ENCODE results near the gene TMPRSS6.

TMPRSS6 gene

DNA sequence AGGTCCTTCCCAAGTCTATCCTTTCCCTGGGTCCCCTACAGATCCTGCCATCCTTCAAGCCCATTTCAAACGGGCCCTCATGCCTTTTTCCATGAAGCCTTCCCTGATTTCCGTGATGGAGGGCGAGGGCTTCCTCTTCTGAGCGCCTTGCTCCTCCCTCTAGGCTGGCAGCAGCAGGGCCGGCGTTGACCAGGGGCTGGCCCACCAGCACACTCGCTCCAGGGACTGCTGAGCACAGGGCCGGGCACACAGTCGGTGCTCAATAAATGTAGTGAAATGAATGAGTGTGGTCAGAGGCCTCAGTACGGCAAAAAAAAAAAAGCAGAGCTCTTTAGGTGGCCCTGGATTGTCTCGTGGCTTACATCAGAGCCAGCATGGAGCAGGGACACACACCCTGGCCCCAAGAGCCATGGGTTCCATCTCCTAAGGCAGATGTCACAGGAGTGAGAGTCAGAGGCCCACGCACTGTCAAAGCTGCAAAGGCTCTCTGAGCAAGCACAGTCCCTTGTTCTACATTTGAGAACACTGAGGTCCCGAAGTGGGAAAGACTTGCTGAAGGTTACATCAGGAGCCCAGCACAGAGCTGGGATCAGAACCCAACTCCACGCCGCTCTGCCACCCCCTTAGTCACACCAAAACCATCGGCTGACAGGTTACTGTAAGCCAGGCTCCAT is 37.1 kb upstream of the TMPRSS6 start:
- DNase-seq (ENCODE audit: low spot score): no peak
- TF ChIP-seq CTCF (IDR thresholded peaks at IDR 0.05; ENCODE audit: extremely low read depth, missing control alignments): no peak

DNA sequence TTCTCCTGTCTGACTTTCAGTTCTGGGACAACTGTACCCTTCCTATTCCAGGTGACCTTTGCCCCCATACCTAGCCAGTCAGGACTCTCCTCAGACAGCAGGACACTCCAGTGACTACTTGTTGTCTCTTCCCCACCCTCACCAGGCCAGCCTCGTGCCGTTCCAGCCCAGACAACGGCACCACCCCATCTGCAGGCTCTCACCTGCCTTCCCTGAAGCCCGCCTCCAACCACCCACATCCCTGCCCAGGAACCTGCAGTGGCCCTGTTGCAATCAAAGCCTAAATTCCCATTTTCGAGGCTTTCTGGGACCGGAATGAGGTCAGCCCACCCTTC is 36.5 kb upstream of the TMPRSS6 start:
- TF ChIP-seq CTCF (IDR thresholded peaks at IDR 0.05; ENCODE audit: extremely low read depth, missing control alignments): no peak
- no peak for DNase-seq (ENCODE audit: low spot score)

DNA sequence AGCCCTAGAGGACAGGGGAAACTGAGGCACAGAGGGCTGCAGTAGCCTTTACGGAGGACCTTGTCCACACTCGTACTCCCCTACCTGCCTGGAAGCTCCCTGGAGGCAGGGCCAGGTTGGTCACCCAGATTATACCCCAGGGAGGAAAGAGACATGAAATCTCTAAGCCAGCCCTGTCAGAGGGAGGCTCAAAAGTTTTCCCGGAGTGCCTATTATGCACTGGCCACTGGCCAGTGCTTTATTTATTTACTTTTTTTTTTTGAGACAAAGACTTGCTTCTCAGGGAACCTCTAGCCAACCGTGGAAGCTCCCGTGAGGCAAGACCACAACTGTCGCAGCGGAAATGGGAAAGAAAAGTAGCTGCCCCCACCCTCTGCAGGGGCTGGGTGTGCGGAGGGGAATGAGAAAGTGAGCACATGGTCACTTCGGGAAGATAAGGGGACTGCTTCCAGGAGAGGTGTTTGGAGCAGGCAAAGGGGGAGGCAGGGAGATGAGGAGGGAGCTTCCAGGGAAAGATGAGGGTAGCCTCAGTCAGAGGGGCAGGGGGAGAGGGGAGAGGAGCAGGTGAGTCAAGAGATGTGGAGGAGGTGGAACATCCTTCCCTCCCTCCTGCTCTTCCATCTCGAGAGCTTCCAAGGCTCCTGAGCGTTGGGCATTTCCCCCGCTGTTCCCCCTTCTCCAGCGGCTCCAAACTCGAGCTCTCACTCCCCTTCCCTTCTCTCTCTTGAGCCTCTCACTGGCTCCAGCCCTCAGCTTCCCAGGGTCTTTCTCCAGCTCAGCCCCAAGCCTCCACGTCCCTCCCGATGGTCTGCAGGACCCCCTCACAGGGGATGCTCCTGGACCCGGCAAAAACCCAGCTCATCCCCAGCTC is 35.9 kb upstream of the TMPRSS6 start:
- no peak for TF ChIP-seq CTCF (IDR thresholded peaks at IDR 0.05; ENCODE audit: extremely low read depth, missing control alignments)
- no peak for DNase-seq (ENCODE audit: low spot score)

DNA sequence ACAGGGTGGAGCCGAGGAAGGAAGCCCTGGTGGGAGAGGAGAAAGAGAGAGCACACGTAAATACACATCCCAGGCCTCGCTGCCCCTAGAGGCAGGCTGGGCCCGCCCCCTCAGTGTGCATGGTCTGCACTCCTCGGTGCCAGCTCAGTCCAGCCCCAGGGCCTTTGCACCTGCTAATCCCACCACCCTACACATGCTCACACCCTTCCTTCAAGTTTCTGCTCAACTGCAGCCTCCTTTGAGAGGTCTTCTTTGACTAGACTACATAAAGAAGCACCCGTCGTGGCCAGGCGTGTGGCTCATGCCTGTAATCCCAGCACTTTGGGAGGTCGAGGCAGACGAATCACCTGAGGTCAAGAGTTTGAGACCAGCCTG is 34.7 kb upstream of the TMPRSS6 start:
- no peak for DNase-seq (ENCODE audit: low spot score)
- TF ChIP-seq CTCF (IDR thresholded peaks at IDR 0.05; ENCODE audit: extremely low read depth, missing control alignments): no peak

DNA sequence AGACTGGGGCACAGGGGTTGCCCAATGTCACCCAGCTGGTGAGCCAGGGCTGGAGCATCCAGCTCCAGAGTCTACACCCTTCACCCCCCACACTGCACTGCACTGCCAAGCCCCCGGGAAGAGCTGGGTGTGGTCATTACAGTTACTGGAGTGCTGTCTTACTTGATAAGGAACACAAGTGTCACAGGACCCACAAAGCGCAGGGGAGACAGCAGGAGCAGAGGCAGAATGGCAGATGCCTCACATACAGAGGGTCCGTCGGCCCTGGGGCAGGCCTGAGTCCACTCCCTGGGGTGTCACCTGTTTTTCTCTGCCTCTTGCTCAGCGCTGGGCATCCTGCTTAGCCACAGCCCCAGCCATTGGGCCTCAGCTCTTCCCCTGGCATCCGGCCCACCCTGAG is 32.5 kb upstream of the TMPRSS6 start:
- TF ChIP-seq CTCF (IDR thresholded peaks at IDR 0.05; ENCODE audit: extremely low read depth, missing control alignments): no peak
- DNase-seq (ENCODE audit: low spot score): no peak

- no peak for DNase-seq (ENCODE audit: low spot score)
- TF ChIP-seq CTCF (IDR thresholded peaks at IDR 0.05; ENCODE audit: extremely low read depth, missing control alignments): no peak
Observed at GRCh38 chr22:37141476-37141875, 32.0 kb upstream of the TMPRSS6 start.

GRCh38 chr22:37140686-37141323 is 31.3 kb upstream of the TMPRSS6 start:
- no peak for TF ChIP-seq CTCF (IDR thresholded peaks at IDR 0.05; ENCODE audit: extremely low read depth, missing control alignments)
- DNase-seq (ENCODE audit: low spot score): no peak

Data from GM20000 (cell line).